Astrocyte of the spinal cord (primary cell): ENCODE results near the gene TRIM7.

Experiments
- DNase-seq: peaks from one replicate; pipeline ENCODE4 v3.0.0; 2011; ENCODE audit warnings: low read depth, low spot score
- H3K4me3 ChIP-seq: 2 replicates; pipeline ENCODE4 v1.5.1; 2011; ENCODE audit warnings: low read depth, mild to moderate bottlenecking, low read length, moderate library complexity
- CTCF ChIP-seq: IDR thresholded peaks from 2 replicates; pipeline ENCODE4 v1.5.1; 2012; ENCODE audit warnings: low read depth, mild to moderate bottlenecking, low read length, inconsistent platforms
- in situ Hi-C: cut with HindIII; loops from 2 replicates; pipeline ENCODE4 v1.10.0; 2017; ENCODE audit warnings: low sequenced_read_pairs

The TRIM7 gene

GRCh38 chr5:181243018-181243563 lies 38.1 kb upstream of the TRIM7 start:
- DNase-seq = no peak
- in situ Hi-C loops = no loop called here
- no peak for TF ChIP-seq CTCF
- H3K4me3 ChIP-seq = peak overlapping the region; percentile 86

- in situ Hi-C loops = no loop called here
- H3K4me3 ChIP-seq = peak overlapping the region; percentile 86
- no peak for DNase-seq
- no peak for TF ChIP-seq CTCF
Measured at GRCh38 chr5:181242031-181242451, 37.0 kb upstream of the TRIM7 start.

GRCh38 chr5:181241393-181241975 lies 36.5 kb upstream of the TRIM7 start:
- H3K4me3 ChIP-seq = peak overlapping the region; percentile 86
- DNase-seq = peak; percentile 77
- TF ChIP-seq CTCF = peak; percentile 12
- in situ Hi-C loops = no loop called here

GRCh38 chr5:181239062-181239663 lies 34.2 kb upstream of the TRIM7 start:
- in situ Hi-C loops = no loop called here
- H3K4me3 ChIP-seq = no peak overlapping the region
- DNase-seq = no peak
- TF ChIP-seq CTCF = no peak

- no peak overlapping the region for H3K4me3 ChIP-seq
- DNase-seq = no peak
- TF ChIP-seq CTCF = no peak
- in situ Hi-C loops = no loop called here
Measured at GRCh38 chr5:181237729-181238385, 32.9 kb upstream of the TRIM7 start.

- in situ Hi-C loops = no loop called here
- no peak overlapping the region for H3K4me3 ChIP-seq
- TF ChIP-seq CTCF = no peak
- DNase-seq = no peak
Measured at GRCh38 chr5:181236954-181237641, 32.1 kb upstream of the TRIM7 start.
